ES-I3 (cell line): ENCODE results near the gene VPREB1.
"Not testable (repeated sequence)": the region's sequence is repeated elsewhere in the genome, so short reads cannot be mapped to it uniquely, and the experiment has no call there.

Source experiments
- H3K36me3 ChIP-seq: 2 replicates; pipeline ENCODE4 v1.6.1; 2013; ENCODE audit warnings: mild to moderate bottlenecking, low read length, control low read depth, moderate library complexity; ENCODE audit not compliant: insufficient read depth
- H3K4me1 ChIP-seq: 2 replicates; pipeline ENCODE4 v1.6.1; 2013; ENCODE audit warnings: mild to moderate bottlenecking, control low read depth, low read length; ENCODE audit not compliant: insufficient read depth
- H3K9ac ChIP-seq: 2 replicates; pipeline ENCODE4 v1.6.1; 2013; ENCODE audit warnings: low read depth, mild to moderate bottlenecking, low read length, moderate library complexity
- H3K9me3 ChIP-seq: 2 replicates; pipeline ENCODE4 v1.6.1; 2013; ENCODE audit warnings: mild to moderate bottlenecking, low read length, moderate library complexity; ENCODE audit not compliant: control insufficient read depth, insufficient read depth

Gene VPREB1

DNA sequence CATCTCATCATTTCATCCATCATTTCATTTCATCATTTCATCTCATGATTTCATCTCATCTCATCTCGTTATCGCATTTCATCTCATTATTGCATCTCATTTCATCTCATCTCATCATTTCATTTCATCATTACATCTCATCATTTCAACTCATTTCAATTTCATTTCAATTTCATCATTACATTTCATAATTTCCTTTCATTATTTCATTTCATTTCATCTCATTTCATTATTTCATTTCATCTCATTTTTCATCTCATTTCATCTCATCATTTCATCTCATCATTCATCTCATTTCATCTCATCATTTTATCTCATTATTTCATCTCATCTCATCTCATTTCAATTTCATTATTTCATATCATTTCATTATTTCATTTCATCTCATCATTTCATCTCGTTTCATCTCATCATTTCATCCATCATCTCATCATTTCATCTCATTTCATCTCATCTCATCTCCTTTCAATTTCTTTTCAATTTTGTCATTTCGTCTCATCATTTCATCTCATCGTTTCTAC, 42.6 kb downstream of the VPREB1 start:
- H3K9me3 ChIP-seq, H3K4me1 ChIP-seq, H3K9ac ChIP-seq, H3K36me3 ChIP-seq: not testable (repeated sequence)

DNA sequence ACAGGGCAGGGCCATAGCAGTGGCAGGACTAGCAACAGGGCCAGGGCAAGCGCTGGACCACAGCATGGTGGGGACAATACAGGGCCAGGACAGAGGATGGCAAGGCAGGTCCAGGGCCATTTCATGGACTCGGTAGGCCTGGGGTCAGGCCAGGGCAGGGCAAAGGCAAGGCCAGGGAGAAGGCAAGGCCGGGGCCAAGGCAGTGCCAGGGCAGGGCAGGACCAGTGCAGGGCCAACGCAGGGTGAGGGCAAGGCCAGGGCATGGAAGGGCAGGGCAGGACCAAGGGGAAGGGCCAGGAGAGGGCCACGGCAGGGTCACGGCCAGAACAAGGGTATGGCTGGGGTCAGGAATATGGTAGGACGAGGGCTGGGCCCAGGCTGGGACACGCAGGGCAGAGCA, 45.1 kb downstream of the VPREB1 start:
- H3K9ac ChIP-seq: not testable (repeated sequence)

DNA sequence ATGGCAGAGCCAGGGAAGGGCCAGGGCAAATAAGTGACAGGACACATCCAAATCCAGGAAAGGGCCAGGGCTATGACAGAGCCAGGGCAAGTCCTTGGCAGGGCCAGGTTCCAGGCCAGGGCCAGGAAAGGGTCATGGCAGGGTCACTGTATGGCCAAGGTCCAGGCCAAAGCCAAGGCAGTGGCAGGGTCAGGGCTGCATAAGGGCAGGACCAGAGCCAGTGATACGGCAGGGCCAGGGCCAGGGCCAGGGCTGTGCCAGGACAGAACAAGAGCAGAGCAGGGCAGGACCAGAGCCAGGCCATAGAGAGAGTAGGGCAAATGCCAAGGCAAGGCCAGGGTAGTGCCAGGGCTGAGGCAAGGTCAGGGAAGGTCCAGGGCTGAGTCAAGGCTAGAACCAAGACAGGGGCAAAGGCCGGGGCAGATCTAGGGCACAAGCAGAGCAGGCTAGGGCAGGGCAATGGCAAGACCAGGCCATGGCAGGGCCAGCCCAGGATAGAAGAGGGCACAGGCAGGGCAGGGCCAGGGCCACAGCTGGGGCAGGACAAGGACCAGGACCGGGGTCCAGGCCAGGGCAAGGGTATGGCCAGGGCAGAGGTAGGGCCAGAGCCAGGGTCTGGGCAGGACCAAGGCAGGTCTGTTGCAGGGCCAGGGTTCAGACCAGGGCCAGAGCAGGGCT, 46.7 kb downstream of the VPREB1 start:
- not testable (repeated sequence) for H3K36me3 ChIP-seq, H3K9me3 ChIP-seq, H3K4me1 ChIP-seq, H3K9ac ChIP-seq

More for the DNA sequence above, 45.1 kb downstream of the VPREB1 start:
- H3K4me1 ChIP-seq, H3K9me3 ChIP-seq, H3K36me3 ChIP-seq: not testable (repeated sequence)

- H3K9ac ChIP-seq, H3K9me3 ChIP-seq, H3K4me1 ChIP-seq: not testable (repeated sequence)
Measured at GRCh38 chr22:22292656-22293055, 48.1 kb downstream of the VPREB1 start.

GRCh38 chr22:22293436-22293835, 48.9 kb downstream of the VPREB1 start:
- H3K9me3 ChIP-seq, H3K4me1 ChIP-seq, H3K9ac ChIP-seq, H3K36me3 ChIP-seq: not testable (repeated sequence)

More at GRCh38 chr22:22292656-22293055, 48.1 kb downstream of the VPREB1 start:
- not testable (repeated sequence) for H3K36me3 ChIP-seq

- H3K4me1 ChIP-seq, H3K36me3 ChIP-seq, H3K9ac ChIP-seq, H3K9me3 ChIP-seq: not testable (repeated sequence)
Measured at GRCh38 chr22:22294641-22295040, 50.1 kb downstream of the VPREB1 start.
